NT2/D1 (cell line): Measurements from ENCODE around the gene NRCAM.
"Not testable (repeated sequence)": the region's sequence is repeated elsewhere in the genome, so short reads cannot be mapped to it uniquely, and the experiment has no call there.

Source experiments
- DNase-seq: peaks from one replicate; pipeline ENCODE4 v3.0.0-alpha.2; 2011; ENCODE audit warnings: low read depth, low spot score
- H3K27me3 ChIP-seq: 2 replicates; pipeline ENCODE4 v1.6.0; 2011; ENCODE audit warnings: mild to moderate bottlenecking; ENCODE audit not compliant: insufficient read length, insufficient read depth
- H3K36me3 ChIP-seq: 2 replicates; pipeline ENCODE4 v1.6.1; 2011; ENCODE audit warnings: mild to moderate bottlenecking, low read length, mixed read lengths; ENCODE audit not compliant: insufficient read depth, insufficient read length
- H3K4me1 ChIP-seq: 2 replicates; pipeline ENCODE4 v1.5.1; 2011; ENCODE audit not compliant: insufficient read depth, insufficient read length
- H3K4me3 ChIP-seq: 2 replicates; pipeline ENCODE4 v1.5.1; 2011; ENCODE audit warnings: low read depth; ENCODE audit not compliant: insufficient read length
- H3K9ac ChIP-seq: 2 replicates; pipeline ENCODE4 v1.6.0; 2011; ENCODE audit warnings: low read depth; ENCODE audit not compliant: insufficient read length
- H3K9me3 ChIP-seq: 2 replicates; pipeline ENCODE4 v1.5.1; 2011; ENCODE audit warnings: mild to moderate bottlenecking, low read length; ENCODE audit not compliant: insufficient read depth
- SUZ12 ChIP-seq: IDR thresholded peaks from 2 replicates; pipeline ENCODE4 v1.6.1; 2011; ENCODE audit not compliant: insufficient read length, insufficient read depth; ENCODE audit errors: extremely low read depth
- YY1 ChIP-seq: IDR thresholded peaks from 2 replicates; pipeline ENCODE4 v1.6.1; 2011; ENCODE audit not compliant: insufficient read length, insufficient read depth
- ZNF274 ChIP-seq: IDR thresholded peaks from 2 replicates; pipeline ENCODE4 v1.6.1; 2011; ENCODE audit warnings: mild to moderate bottlenecking, low read depth, low read length

The NRCAM gene

GRCh38 chr7:108348913-108349312, 107.3 kb downstream of the NRCAM start:
- DNase-seq: no peak
- H3K9me3 ChIP-seq: no peaks in the 10 kb centered on the region
- H3K9ac ChIP-seq: no peak overlapping the region
- no peaks in the 10 kb centered on the region for H3K4me1 ChIP-seq
- no peaks in the 10 kb centered on the region for H3K27me3 ChIP-seq
- no peaks in the 10 kb centered on the region for H3K36me3 ChIP-seq
- no peak for TF ChIP-seq SUZ12
- no peak for TF ChIP-seq ZNF274
- no peak for TF ChIP-seq YY1
- H3K4me3 ChIP-seq: no peak overlapping the region

- no peak for TF ChIP-seq ZNF274
- no peak for TF ChIP-seq YY1
- no peak for TF ChIP-seq SUZ12
- Histone ChIP-seq H3K27me3 (no peaks in the 10 kb centered on the region), H3K36me3 (no peaks in the 10 kb centered on the region), H3K9ac (no peak overlapping the region), H3K9me3 (no peaks in the 10 kb centered on the region), H3K4me3 (no peak overlapping the region), H3K4me1 (no peaks in the 10 kb centered on the region)
- peak; percentile 85 for DNase-seq
Measured at GRCh38 chr7:108347616-108348015, 108.6 kb downstream of the NRCAM start.

- H3K9ac ChIP-seq: no peak overlapping the region
- no peak for DNase-seq
- H3K27me3 ChIP-seq: no peaks in the 10 kb centered on the region
- no peaks in the 10 kb centered on the region for H3K4me1 ChIP-seq
- H3K9me3 ChIP-seq: no peaks in the 10 kb centered on the region
- H3K36me3 ChIP-seq: no peaks in the 10 kb centered on the region
- H3K4me3 ChIP-seq: no peak overlapping the region
- TF ChIP-seq SUZ12 (no peak), YY1 (no peak), ZNF274 (no peak)
Measured at GRCh38 chr7:108345710-108346336, 110.4 kb downstream of the NRCAM start.

- Histone ChIP-seq H3K27me3 (no peaks in the 10 kb centered on the region), H3K9ac (no peak overlapping the region), H3K36me3 (no peaks in the 10 kb centered on the region), H3K4me3 (no peak overlapping the region), H3K4me1 (no peaks in the 10 kb centered on the region), H3K9me3 (no peaks in the 10 kb centered on the region)
- DNase-seq: no peak
- TF ChIP-seq SUZ12 (no peak), ZNF274 (no peak), YY1 (no peak)
Measured at GRCh38 chr7:108340856-108341411, 115.3 kb downstream of the NRCAM start.

GRCh38 chr7:108340406-108340805, 115.8 kb downstream of the NRCAM start:
- not testable (repeated sequence) for DNase-seq, H3K36me3 ChIP-seq, H3K9ac ChIP-seq, H3K27me3 ChIP-seq, H3K4me1 ChIP-seq, H3K4me3 ChIP-seq, H3K9me3 ChIP-seq

- H3K4me1 ChIP-seq: no peaks in the 10 kb centered on the region
- H3K36me3 ChIP-seq: no peaks in the 10 kb centered on the region
- TF ChIP-seq ZNF274 (no peak), SUZ12 (no peak), YY1 (no peak)
- H3K9ac ChIP-seq: no peak overlapping the region
- H3K9me3 ChIP-seq: no peaks in the 10 kb centered on the region
- no peaks in the 10 kb centered on the region for H3K27me3 ChIP-seq
- DNase-seq: no peak
- no peak overlapping the region for H3K4me3 ChIP-seq
Measured at GRCh38 chr7:108335269-108335918, 120.8 kb downstream of the NRCAM start.

- no peaks in the 10 kb centered on the region for H3K27me3 ChIP-seq
- H3K4me1 ChIP-seq: no peaks in the 10 kb centered on the region
- no peak overlapping the region for H3K4me3 ChIP-seq
- DNase-seq: no peak
- H3K9me3 ChIP-seq: no peaks in the 10 kb centered on the region
- no peak for TF ChIP-seq SUZ12
- no peak for TF ChIP-seq YY1
- no peak for TF ChIP-seq ZNF274
- H3K9ac ChIP-seq: no peak overlapping the region
- no peaks in the 10 kb centered on the region for H3K36me3 ChIP-seq
Measured at GRCh38 chr7:108332937-108333336, 123.3 kb downstream of the NRCAM start.
